Gastrocnemius medialis (tissue), 4 donors: ENCODE measurements around the gene AATK. TPM values are rescaled to one million over a fixed set of nuclear protein-coding genes. Genes with fewer than 3 reads are reported as not detected.
"Not testable (repeated sequence)": the region's sequence is repeated elsewhere in the genome, so short reads cannot be mapped to it uniquely, and the experiment has no call there.

Experiments used
- ATAC-seq, 2 donors: fragments of 150-250 bp; one replicate each; pipeline ENCODE4 v1.9.1; 2016
- DNase-seq, 2 donors: peaks; one replicate each; pipeline ENCODE4 v3.0.0-alpha.2; 2019
- H3K27ac ChIP-seq, 4 donors: fragments of 200-600 bp; sonication (generic); 1 replicate in 1 of 4; 2 replicates in 3 of 4; pipeline ENCODE4 v1.5.1; 2016 to 2018; ENCODE audit warnings: mild to moderate bottlenecking in 2 of 4, moderate library complexity in 1 of 4
- H3K27me3 ChIP-seq, 3 donors: fragments of 200-600 bp; sonication (generic) in 2 of 3; 1 replicate in 1 of 3; 2 replicates in 2 of 3; pipeline versions ENCODE4 v1.5.1 to v1.6.0; 2016 to 2019; ENCODE audit warnings: mild to moderate bottlenecking in 1 of 3, moderate library complexity in 1 of 3
- H3K36me3 ChIP-seq, 2 donors: fragments of 200-600 bp; sonication (generic) in 1 of 2; one replicate each; pipeline ENCODE4 v1.5.1; 2017 to 2018
- H3K4me1 ChIP-seq, 2 donors: fragments of 200-600 bp; sonication (generic) in 1 of 2; one replicate each; pipeline ENCODE4 v1.5.1; 2016 to 2017; ENCODE audit warnings: mild to moderate bottlenecking in 2 of 2
- H3K4me3 ChIP-seq, 4 donors: fragments of 200-600 bp; sonication (generic) in 3 of 4; 1 replicate in 1 of 4; 2 replicates in 3 of 4; pipeline ENCODE4 v1.5.1; 2016 to 2019; ENCODE audit warnings: mild to moderate bottlenecking in 2 of 4
- H3K9me3 ChIP-seq, 3 donors: fragments of 200-600 bp; sonication (generic) in 2 of 3; 1 replicate in 1 of 3; 2 replicates in 2 of 3; pipeline ENCODE4 v1.5.1; 2016 to 2019
- CTCF ChIP-seq, 5 experiments: fragments of 450-650 bp in 3 of 5; fragments of 200-600 bp in 2 of 5; sonication (generic) in 2 of 5; IDR thresholded peaks in 4 of 5; conservative IDR thresholded peaks in 1 of 5; 1 replicate in 4 of 5; 2 replicates in 1 of 5; pipeline ENCODE4 v1.5.1; 2016 to 2019; ENCODE audit warnings: antibody characterized with exemption in 5 of 5, mild to moderate bottlenecking in 3 of 5, moderate library complexity in 3 of 5
- POLR2A ChIP-seq, 2 donors: fragments of 450-650 bp; IDR thresholded peaks; one replicate each; pipeline ENCODE4 v1.6.1; 2017; ENCODE audit warnings: antibody characterized with exemption in 2 of 2, mild to moderate bottlenecking in 2 of 2, moderate library complexity in 2 of 2
- in situ Hi-C, 4 donors: fragments of 200-750 bp; cut with MboI; loops; one replicate each; pipeline versions ENCODE4 v1.15.0 to v1.8.0; 2017; ENCODE audit warnings: low sequenced_read_pairs in 4 of 4
- intact Hi-C: fragments of 100-400 bp; cut with DNase I; formaldehyde crosslinking; loops from one replicate; pipeline ENCODE4 v1.15.1; 2023; ENCODE audit warnings: low total_unique reads
- total RNA-seq, 4 donors: library from RNA; depleted of rRNA; stranded (reverse); fragments of >200 nt; gene quantifications; one replicate each; pipeline versions ENCODE4 v1.1.0 to v1.2.3, GENCODE V29; 2016

AATK gene
- total RNA-seq, 4 donors from 2014 or later = 0.10 to 1.3 (median 0.80) TPM

GRCh38 chr17:81157848-81158687 lies 8.0 kb downstream of the AATK start:
- H3K27ac ChIP-seq = no peak overlapping the region
- ATAC-seq (no peak), DNase-seq (no peak)
- H3K4me1 ChIP-seq = no peaks in the 10 kb centered on the region
- in situ Hi-C loops (no loop called here), intact Hi-C loops (no loop called here)
- H3K9me3 ChIP-seq = no peaks in the 10 kb centered on the region
- no peaks in the 10 kb centered on the region for H3K36me3 ChIP-seq
- TF ChIP-seq POLR2A (IDR thresholded peaks at IDR 0.05) (no peak), CTCF (IDR thresholded peaks at IDR 0.05 in 4 of 5, conservative IDR thresholded peaks at IDR 0.05 in 1 of 5) (no peak)
- peaks cover 0 to 3% (median 0%) of the 10 kb centered on the region in 3 donors for H3K27me3 ChIP-seq
- H3K4me3 ChIP-seq = no peak overlapping the region

- no peaks in the 10 kb centered on the region for H3K36me3 ChIP-seq
- in situ Hi-C loops = no loop called here
- no peaks in the 10 kb centered on the region for H3K9me3 ChIP-seq
- DNase-seq (no peak), ATAC-seq (no peak)
- TF ChIP-seq POLR2A (IDR thresholded peaks at IDR 0.05) (no peak), CTCF (IDR thresholded peaks at IDR 0.05 in 4 of 5, conservative IDR thresholded peaks at IDR 0.05 in 1 of 5) (no peak)
- no peaks in the 10 kb centered on the region for H3K4me1 ChIP-seq
- intact Hi-C loops = no loop called here
- H3K27me3 ChIP-seq = peaks cover 0 to 3% (median 0%) of the 10 kb centered on the region in 3 donors
- no peak overlapping the region for H3K27ac ChIP-seq
- no peak overlapping the region for H3K4me3 ChIP-seq
Measured at GRCh38 chr17:81156866-81157805, 8.9 kb downstream of the AATK start.

GRCh38 chr17:81154961-81155360 lies 11.1 kb downstream of the AATK start:
- Histone ChIP-seq H3K36me3 (no peaks in the 10 kb centered on the region), H3K4me1 (no peaks in the 10 kb centered on the region), H3K9me3 (no peaks in the 10 kb centered on the region), H3K4me3 (no peak overlapping the region), H3K27ac (no peak overlapping the region), H3K27me3 (peaks cover 0 to 3% (median 0%) of the 10 kb centered on the region in 3 donors)
- intact Hi-C loops = no loop called here
- in situ Hi-C loops = no loop called here
- DNase-seq (no peak), ATAC-seq (no peak)
- TF ChIP-seq POLR2A (IDR thresholded peaks at IDR 0.05) = no peak
- no peak for TF ChIP-seq CTCF (IDR thresholded peaks at IDR 0.05 in 4 of 5, conservative IDR thresholded peaks at IDR 0.05 in 1 of 5)

- in situ Hi-C loops, H3K9me3 ChIP-seq, H3K36me3 ChIP-seq, H3K4me3 ChIP-seq, H3K4me1 ChIP-seq, intact Hi-C loops, H3K27ac ChIP-seq, DNase-seq, H3K27me3 ChIP-seq, ATAC-seq: not testable (repeated sequence)
Measured at GRCh38 chr17:81154016-81154415, 12.0 kb downstream of the AATK start.

GRCh38 chr17:81153340-81153803 lies 12.6 kb downstream of the AATK start:
- Histone ChIP-seq H3K27ac (no peak overlapping the region), H3K27me3 (peaks cover 0 to 3% (median 0%) of the 10 kb centered on the region in 3 donors), H3K4me1 (no peaks in the 10 kb centered on the region), H3K9me3 (no peaks in the 10 kb centered on the region), H3K36me3 (no peaks in the 10 kb centered on the region), H3K4me3 (no peak overlapping the region)
- in situ Hi-C loops = no loop called here
- intact Hi-C loops = no loop called here
- peak in 1 of 2 donors; percentile 32 for DNase-seq
- ATAC-seq = peak in 1 of 2 donors; percentile 56
- TF ChIP-seq CTCF (IDR thresholded peaks at IDR 0.05 in 4 of 5, conservative IDR thresholded peaks at IDR 0.05 in 1 of 5) (no peak), POLR2A (IDR thresholded peaks at IDR 0.05) (peak in 1 of 2 donors; percentile 11)
